KMS-11 (cell line): Measurements from ENCODE around the gene ATP8B3.
A peak's percentile ranks its signal among the peaks of the same experiment; 100 is the strongest.

ENCODE experiments used
- H2AFZ ChIP-seq: fragments of 200-600 bp; sonication (generic); 2 replicates; pipeline ENCODE4 v1.6.1; 2016; ENCODE audit warnings: antibody characterized with exemption, mixed run types, low read depth
- H3K27ac ChIP-seq: fragments of 200-600 bp; sonication (generic); 2 replicates; pipeline ENCODE4 v1.6.1; 2016; ENCODE audit warnings: mild to moderate bottlenecking, mixed run types
- H3K27me3 ChIP-seq: fragments of 200-600 bp; sonication (generic); 2 replicates; pipeline ENCODE4 v1.6.1; 2017; ENCODE audit warnings: mild to moderate bottlenecking, low read depth, mixed run types, moderate library complexity; ENCODE audit not compliant: insufficient read depth
- H3K36me3 ChIP-seq: fragments of 200-600 bp; sonication (generic); 2 replicates; pipeline ENCODE4 v1.6.1; 2017; ENCODE audit warnings: mild to moderate bottlenecking, mixed run types; ENCODE audit not compliant: insufficient read depth
- H3K4me1 ChIP-seq: fragments of 200-600 bp; sonication (generic); 2 replicates; pipeline ENCODE4 v1.6.1; 2016; ENCODE audit warnings: mild to moderate bottlenecking, low read depth, mixed run types; ENCODE audit not compliant: poor library complexity, severe bottlenecking
- H3K4me2 ChIP-seq: fragments of 200-600 bp; sonication (generic); 2 replicates; pipeline ENCODE4 v1.7.0; 2016; ENCODE audit warnings: mild to moderate bottlenecking, mixed run types
- H3K4me3 ChIP-seq: fragments of 200-600 bp; sonication (generic); IDR thresholded peaks from 2 replicates; pipeline ENCODE4 v1.6.1; 2017; ENCODE audit warnings: low read depth, low read length, mixed read lengths; ENCODE audit not compliant: insufficient read depth
- H3K79me2 ChIP-seq: fragments of 200-600 bp; sonication (generic); 2 replicates; pipeline ENCODE4 v1.6.1; 2016; ENCODE audit warnings: low read depth, mixed run types; ENCODE audit not compliant: insufficient read depth
- H3K9ac ChIP-seq: fragments of 200-600 bp; sonication (generic); 2 replicates; pipeline ENCODE4 v1.6.1; 2016; ENCODE audit warnings: mild to moderate bottlenecking, mixed run types
- H4K20me1 ChIP-seq: fragments of 200-600 bp; sonication (generic); 2 replicates; pipeline ENCODE4 v1.6.1; 2016; ENCODE audit warnings: mild to moderate bottlenecking, mixed run types; ENCODE audit not compliant: insufficient read depth
- CTCF ChIP-seq: fragments of 200-600 bp; sonication (generic); conservative IDR thresholded peaks from 2 replicates; pipeline ENCODE4 v1.6.1; 2017; ENCODE audit warnings: low read depth, mild to moderate bottlenecking, antibody characterized with exemption, low read length, moderate library complexity, mixed read lengths

ATP8B3 gene

GRCh38 chr19:1827566-1828278 lies 15.6 kb upstream of the ATP8B3 start:
- H3K4me3 ChIP-seq, result no peak overlapping the region
- no peak for TF ChIP-seq CTCF
- no peaks in the 10 kb centered on the region for H3K36me3 ChIP-seq
- H3K9ac ChIP-seq, result no peak overlapping the region
- peaks cover 7% of the 10 kb centered on the region; the same call in 1 of the 2 replicates for H3K79me2 ChIP-seq
- H3K27ac ChIP-seq, result no peak overlapping the region
- H3K4me1 ChIP-seq, result no peaks in the 10 kb centered on the region
- no peaks in the 10 kb centered on the region for H3K27me3 ChIP-seq
- no peak overlapping the region for H2AFZ ChIP-seq
- H3K4me2 ChIP-seq, result no peak overlapping the region
- H4K20me1 ChIP-seq, result no peaks in the 10 kb centered on the region

DNA sequence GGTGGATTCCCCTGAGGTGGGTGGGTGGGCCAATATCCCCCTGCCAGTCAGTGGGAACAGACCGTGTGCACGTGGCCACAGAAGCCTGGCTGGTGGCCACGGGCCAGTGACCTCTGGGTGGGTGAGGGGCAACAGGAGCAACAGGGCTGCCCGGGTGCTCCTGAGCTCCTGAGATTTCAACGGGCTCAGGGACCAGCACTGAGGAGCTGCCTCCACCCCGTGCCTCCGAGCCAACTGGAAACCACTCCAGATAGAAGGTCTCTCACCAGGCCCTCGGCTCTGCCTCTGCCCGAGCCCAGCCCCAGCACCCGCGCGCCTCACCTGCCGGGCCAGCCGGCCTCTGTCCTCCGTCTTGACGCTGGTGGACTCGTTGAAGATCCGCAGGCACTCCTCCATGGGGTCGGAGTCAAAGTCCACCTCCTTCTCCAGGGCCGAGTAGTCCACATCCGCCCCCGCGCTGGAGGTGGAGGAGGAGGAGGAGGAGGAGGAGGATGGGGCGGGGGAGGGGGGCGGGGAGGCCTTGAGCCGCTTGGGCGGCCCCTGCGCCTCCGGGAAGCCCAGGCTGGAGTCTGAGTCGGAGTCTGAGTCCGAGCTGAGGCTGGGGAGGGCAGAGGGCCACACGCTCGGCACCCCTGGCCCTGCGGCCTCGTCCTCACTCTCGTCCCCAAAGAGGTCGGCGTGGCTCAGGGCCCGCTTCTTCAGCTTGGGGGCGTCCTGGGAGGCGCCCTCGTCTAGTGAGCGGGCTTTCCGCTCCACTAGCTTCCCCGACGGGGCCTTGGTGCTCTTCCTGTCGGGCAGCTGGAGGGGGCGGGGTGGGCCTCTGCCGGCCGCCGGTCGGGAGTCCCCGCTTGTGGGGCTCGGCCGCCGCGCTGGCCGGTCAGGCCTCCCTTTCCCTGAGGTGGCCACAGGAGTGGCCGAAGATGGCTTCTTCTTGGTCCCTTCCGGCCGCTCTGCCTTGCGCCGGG lies 14.8 kb upstream of the ATP8B3 start:
- Histone ChIP-seq H3K4me2 (no peak overlapping the region), H3K4me1 (no peaks in the 10 kb centered on the region), H2AFZ (no peak overlapping the region), H3K79me2 (peaks cover 7% of the 10 kb centered on the region; the same call in 1 of the 2 replicates), H3K9ac (no peak overlapping the region), H3K36me3 (no peaks in the 10 kb centered on the region), H3K27ac (no peak overlapping the region), H3K27me3 (no peaks in the 10 kb centered on the region), H4K20me1 (no peaks in the 10 kb centered on the region), H3K4me3 (no peak overlapping the region)
- no peak for TF ChIP-seq CTCF

GRCh38 chr19:1825909-1826556 lies 14.0 kb upstream of the ATP8B3 start:
- H3K36me3 ChIP-seq, result no peaks in the 10 kb centered on the region
- no peaks in the 10 kb centered on the region for H3K4me1 ChIP-seq
- no peaks in the 10 kb centered on the region for H4K20me1 ChIP-seq
- H3K9ac ChIP-seq, result no peak overlapping the region
- no peaks in the 10 kb centered on the region for H3K27me3 ChIP-seq
- H3K27ac ChIP-seq, result no peak overlapping the region
- H3K4me3 ChIP-seq, result no peak overlapping the region
- peaks cover 7% of the 10 kb centered on the region; the same call in 1 of the 2 replicates for H3K79me2 ChIP-seq
- H2AFZ ChIP-seq, result no peak overlapping the region
- H3K4me2 ChIP-seq, result no peak overlapping the region
- peak; percentile 92 for TF ChIP-seq CTCF

DNA sequence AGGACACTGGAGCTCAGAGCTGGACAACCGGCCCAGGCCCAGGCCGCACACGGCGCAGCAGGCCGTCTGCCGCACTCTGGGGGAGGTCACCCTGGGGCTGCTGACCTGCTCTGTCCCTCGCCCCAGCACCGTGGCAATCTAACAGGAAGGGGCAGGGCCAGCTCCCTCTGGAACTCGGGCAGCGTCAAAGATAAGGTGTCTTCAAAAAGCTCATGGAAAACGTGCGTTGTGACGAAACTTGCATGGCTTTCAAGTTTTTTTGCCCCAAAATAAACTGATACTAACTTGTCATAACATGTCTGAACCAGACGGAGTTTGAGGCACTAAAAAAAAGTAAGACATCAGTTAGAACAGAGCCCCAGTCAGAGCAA lies 12.2 kb upstream of the ATP8B3 start:
- H3K9ac ChIP-seq, result no peak overlapping the region
- H3K4me3 ChIP-seq, result no peak overlapping the region
- no peaks in the 10 kb centered on the region for H3K4me1 ChIP-seq
- no peak overlapping the region for H3K27ac ChIP-seq
- TF ChIP-seq CTCF, result no peak
- no peaks in the 10 kb centered on the region for H3K27me3 ChIP-seq
- H3K79me2 ChIP-seq, result no peaks in the 10 kb centered on the region; the same call in 1 of the 2 replicates
- no peak overlapping the region for H2AFZ ChIP-seq
- H3K4me2 ChIP-seq, result no peak overlapping the region
- H4K20me1 ChIP-seq, result no peaks in the 10 kb centered on the region
- no peaks in the 10 kb centered on the region for H3K36me3 ChIP-seq
